Panc1 (cell line): ENCODE measurements around the gene MAPK6. TPM values are rescaled to one million over a fixed set of nuclear protein-coding genes. Genes with fewer than 3 reads are reported as not detected.

Experiments used
- ATAC-seq: fragments of 200-7000 bp; cut with Tn5 transposase; 2 replicates; pipeline ENCODE4 v1.9.1; 2020; ENCODE audit warnings: mild to moderate bottlenecking, moderate library complexity
- BruUV-seq: library from RNA; stranded (reverse); fragments of 400-500 nt; replicated peaks from 2 replicates; lab custom pipeline; 2021; lab: Mats Ljungman, UMichigan
- CTCF ChIA-PET: fragments of 300-600 bp; sonication (Branson Sonifier 250); formaldehyde crosslinking; loops from one replicate; lab custom pipeline; 2022; ENCODE audit warnings: antibody characterized with exemption; lab: Charles Lee
- POLR2A ChIA-PET: fragments of 300-600 bp; sonication (Branson Sonifier 250); formaldehyde crosslinking; loops from one replicate; lab custom pipeline; 2022; ENCODE audit warnings: antibody characterized with exemption; lab: Charles Lee
- DNase-seq: peaks from one replicate; pipeline ENCODE4 v3.0.0-alpha.2; 2010; ENCODE audit warnings: low read depth, low spot score
- H3K27ac ChIP-seq: 2 replicates; pipeline ENCODE4 v1.5.1; 2011; ENCODE audit warnings: mild to moderate bottlenecking, low read length, inconsistent platforms
- H3K27me3 ChIP-seq: fragments of 200-500 bp; sonication (Bioruptor generic); 2 replicates; pipeline ENCODE4 v1.6.0; 2014; ENCODE audit warnings: low read length, inconsistent platforms; ENCODE audit not compliant: control insufficient read depth, insufficient read depth
- H3K36me3 ChIP-seq: fragments of 200-500 bp; sonication (Bioruptor generic); 2 replicates; pipeline ENCODE4 v1.5.1; 2014; ENCODE audit warnings: inconsistent platforms, mild to moderate bottlenecking, low read length, moderate library complexity; ENCODE audit not compliant: control insufficient read depth, insufficient read depth
- H3K4me1 ChIP-seq: 2 replicates; pipeline ENCODE4 v1.5.1; 2011; ENCODE audit warnings: inconsistent platforms, mild to moderate bottlenecking, low read length, moderate library complexity; ENCODE audit not compliant: control insufficient read depth, insufficient read depth
- H3K4me3 ChIP-seq, 2 experiments: 2 replicates each; pipeline ENCODE4 v1.5.1; 2011 to 2012; ENCODE audit warnings: low read depth in 2 of 2, low read length in 2 of 2, mild to moderate bottlenecking in 2 of 2, inconsistent platforms in 1 of 2, moderate library complexity in 1 of 2
- H3K9me3 ChIP-seq: fragments of 200-500 bp; sonication (Bioruptor generic); 2 replicates; pipeline ENCODE4 v1.5.1; 2014; ENCODE audit warnings: low read depth, mild to moderate bottlenecking, inconsistent platforms, low read length, moderate library complexity; ENCODE audit not compliant: control insufficient read depth, insufficient read depth
- CTCF ChIP-seq: fragments of 450-650 bp; IDR thresholded peaks from 2 replicates; pipeline ENCODE4 v1.5.1; 2017; ENCODE audit warnings: mild to moderate bottlenecking
- POLR2AphosphoS5 ChIP-seq: IDR thresholded peaks from 2 replicates; pipeline ENCODE4 v1.6.1; 2012; ENCODE audit warnings: mild to moderate bottlenecking, low read depth, low read length, moderate library complexity
- SIN3A ChIP-seq: IDR thresholded peaks from 2 replicates; pipeline ENCODE4 v1.6.1; 2012; ENCODE audit warnings: low read depth, mild to moderate bottlenecking, low read length, moderate library complexity, borderline replicate concordance; ENCODE audit not compliant: insufficient read depth
- TCF7L2 ChIP-seq: IDR thresholded peaks from 2 replicates; pipeline ENCODE4 v1.6.1; 2011; ENCODE audit warnings: mild to moderate bottlenecking, low read depth, low read length, inconsistent platforms
- in situ Hi-C: cut with HindIII; loops from 2 replicates; pipeline ENCODE4 v1.10.0; 2016; ENCODE audit warnings: low sequenced_read_pairs, low pct_unique_long_range_greater_than_20kb
- intact Hi-C: fragments of 100-400 bp; cut with micrococcal nuclease; formaldehyde crosslinking; loops from one replicate; pipeline ENCODE4 v1.10.0; 2022; ENCODE audit not compliant: unreplicated experiment
- total RNA-seq: library from RNA; stranded (reverse); gene quantifications from one replicate; pipeline ENCODE4 v1.2.1, GENCODE V29; 2021; ENCODE audit not compliant: unreplicated experiment
- TF ChIP-seq, protein P1 (sequence below), 2 experiments: IDR thresholded peaks; 2 replicates each; pipeline ENCODE4 v1.6.1; 2011 to 2012; ENCODE audit warnings: low read depth in 2 of 2, control low read depth in 1 of 2, low read length in 1 of 2, mild to moderate bottlenecking in 1 of 2, moderate library complexity in 1 of 2; ENCODE audit not compliant: insufficient read depth in 1 of 2

MAPK6 gene
- total RNA-seq, 1 experiment from 2014 or later = 66.6 TPM

- peak; percentile 80 for ATAC-seq
- peak overlapping the region; percentile 4 to 15; a peak in 2 of 4 replicates for H3K4me3 ChIP-seq
- no peak overlapping the region for H3K27ac ChIP-seq
- H3K27me3 ChIP-seq = no peaks in the 10 kb centered on the region
- no peaks in the 10 kb centered on the region for H3K36me3 ChIP-seq
- DNase-seq = no peak
- H3K9me3 ChIP-seq = no peaks in the 10 kb centered on the region
- in situ Hi-C loops = no loop called here
- no peaks in the 10 kb centered on the region for H3K4me1 ChIP-seq
- no TSS peak for BruUV-seq
- CTCF ChIA-PET = no interaction called here
- POLR2A ChIA-PET = no interaction called here
- TF ChIP-seq, protein P1, sequence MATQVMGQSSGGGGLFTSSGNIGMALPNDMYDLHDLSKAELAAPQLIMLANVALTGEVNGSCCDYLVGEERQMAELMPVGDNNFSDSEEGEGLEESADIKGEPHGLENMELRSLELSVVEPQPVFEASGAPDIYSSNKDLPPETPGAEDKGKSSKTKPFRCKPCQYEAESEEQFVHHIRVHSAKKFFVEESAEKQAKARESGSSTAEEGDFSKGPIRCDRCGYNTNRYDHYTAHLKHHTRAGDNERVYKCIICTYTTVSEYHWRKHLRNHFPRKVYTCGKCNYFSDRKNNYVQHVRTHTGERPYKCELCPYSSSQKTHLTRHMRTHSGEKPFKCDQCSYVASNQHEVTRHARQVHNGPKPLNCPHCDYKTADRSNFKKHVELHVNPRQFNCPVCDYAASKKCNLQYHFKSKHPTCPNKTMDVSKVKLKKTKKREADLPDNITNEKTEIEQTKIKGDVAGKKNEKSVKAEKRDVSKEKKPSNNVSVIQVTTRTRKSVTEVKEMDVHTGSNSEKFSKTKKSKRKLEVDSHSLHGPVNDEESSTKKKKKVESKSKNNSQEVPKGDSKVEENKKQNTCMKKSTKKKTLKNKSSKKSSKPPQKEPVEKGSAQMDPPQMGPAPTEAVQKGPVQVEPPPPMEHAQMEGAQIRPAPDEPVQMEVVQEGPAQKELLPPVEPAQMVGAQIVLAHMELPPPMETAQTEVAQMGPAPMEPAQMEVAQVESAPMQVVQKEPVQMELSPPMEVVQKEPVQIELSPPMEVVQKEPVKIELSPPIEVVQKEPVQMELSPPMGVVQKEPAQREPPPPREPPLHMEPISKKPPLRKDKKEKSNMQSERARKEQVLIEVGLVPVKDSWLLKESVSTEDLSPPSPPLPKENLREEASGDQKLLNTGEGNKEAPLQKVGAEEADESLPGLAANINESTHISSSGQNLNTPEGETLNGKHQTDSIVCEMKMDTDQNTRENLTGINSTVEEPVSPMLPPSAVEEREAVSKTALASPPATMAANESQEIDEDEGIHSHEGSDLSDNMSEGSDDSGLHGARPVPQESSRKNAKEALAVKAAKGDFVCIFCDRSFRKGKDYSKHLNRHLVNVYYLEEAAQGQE (IDR thresholded peaks at IDR 0.05; ENCODE audit: insufficient read depth in 1 of 2, low read depth in 2 of 2, low read length in 1 of 2) = no peak
- TF ChIP-seq POLR2AphosphoS5 (no peak), TCF7L2 (no peak), CTCF (no peak)
- intact Hi-C loops = no loop called here
These were observed 93.3 kb downstream of the MAPK6 start for GRCh38 chr15:52112203-52112750.

- ChIA-PET POLR2A (interaction anchor here (0.6 kb wide), 1 partner anchor 70 kb away, joined by 4 read pairs; no protein-coding TSS in a partner anchor), CTCF (no interaction called here)
- intact Hi-C loops = no loop called here
- Histone ChIP-seq H3K9me3 (no peaks in the 10 kb centered on the region), H3K4me3 (no peak overlapping the region), H3K4me1 (no peaks in the 10 kb centered on the region), H3K36me3 (no peaks in the 10 kb centered on the region), H3K27ac (no peak overlapping the region), H3K27me3 (no peaks in the 10 kb centered on the region)
- DNase-seq (no peak), ATAC-seq (no peak)
- BruUV-seq = no TSS peak
- in situ Hi-C loops = no loop called here
- TF ChIP-seq CTCF (no peak), SIN3A (no peak), POLR2AphosphoS5 (no peak), TCF7L2 (no peak)
- TF ChIP-seq, protein P1 (IDR thresholded peaks at IDR 0.05; ENCODE audit: insufficient read depth in 1 of 2, low read depth in 2 of 2, low read length in 1 of 2) = no peak
These were observed 94.2 kb downstream of the MAPK6 start for GRCh38 chr15:52113235-52113634.
